Spleen (tissue), 7 donors: ENCODE results near the gene REX1BD.

Experiments
- CTCF ChIP-seq, 11 experiments: fragments of 200-600 bp in 7 of 11; fragments of 450-650 bp in 4 of 11; sonication (generic) in 4 of 11; IDR thresholded peaks in 8 of 11; conservative IDR thresholded peaks in 3 of 11; 1 replicate in 7 of 11; 2 replicates in 4 of 11; pipeline versions ENCODE4 v1.4.0 to v1.8.0; 2016 to 2021; ENCODE audit warnings: antibody characterized with exemption in 11 of 11, inconsistent platforms in 4 of 11, mild to moderate bottlenecking in 1 of 11
- POLR2AphosphoS5 ChIP-seq, 3 donors: sonication (generic); formaldehyde crosslinking; IDR thresholded peaks; one replicate each; pipeline ENCODE4 v1.5.1; 2017; ENCODE audit warnings: antibody characterized with exemption in 3 of 3
- donor health status: DM: no; HTN: no; CAD: no; lungs with moderate emphysema.
- donor health status: DM: no; HTN: no; CAD: no.
- donor health status: DM: no; HTN: no; CAD: no.

- TF ChIP-seq POLR2AphosphoS5 (IDR thresholded peaks at IDR 0.05) (no peak), CTCF (IDR thresholded peaks at IDR 0.05 in 8 of 11, conservative IDR thresholded peaks at IDR 0.05 in 3 of 11) (no peak)
Measured at GRCh38 chr19:18551631-18552030, 37.0 kb upstream of the REX1BD start.
